ENCODE results near the gene RINT1.
"Not testable (repeated sequence)": the region's sequence is repeated elsewhere in the genome, so short reads cannot be mapped to it uniquely, and the experiment has no call there.

Gene RINT1

GRCh38 chr7:105531792-105532671 is at the start of gene RINT1:
TSS of gene RINT1 (plus strand) at chr7:105532201. CDS start at chr7:105532316, 115 bp downstream.
- peak; percentile 94 to 97 (median 95) for DNase-seq

- DNase-seq = peak in 1 of 3 experiments; percentile 13
Observed at GRCh38 chr7:105487579-105488571, 44.1 kb upstream of the RINT1 start.

GRCh38 chr7:105489409-105489808 is 42.6 kb upstream of the RINT1 start:
- DNase-seq = no peak

GRCh38 chr7:105493196-105493922 is 38.6 kb upstream of the RINT1 start:
- no peak for DNase-seq

GRCh38 chr7:105493923-105494315 is 38.1 kb upstream of the RINT1 start:
- no peak for DNase-seq

GRCh38 chr7:105496521-105496920 is 35.5 kb upstream of the RINT1 start:
- DNase-seq = no peak

GRCh38 chr7:105497016-105497415 is 35.0 kb upstream of the RINT1 start:
- no peak for DNase-seq

- DNase-seq = no peak
Observed at GRCh38 chr7:105502173-105502572, 29.8 kb upstream of the RINT1 start.

- DNase-seq = no peak
Observed at GRCh38 chr7:105512415-105512814, 19.6 kb upstream of the RINT1 start.

- no peak for DNase-seq
Observed at GRCh38 chr7:105512926-105513526, 19.0 kb upstream of the RINT1 start.

- not testable (repeated sequence) for DNase-seq
Observed at GRCh38 chr7:105515610-105516009, 16.4 kb upstream of the RINT1 start.

GRCh38 chr7:105519353-105519752 is 12.6 kb upstream of the RINT1 start:
- no peak for DNase-seq

GRCh38 chr7:105520620-105521019 is 11.4 kb upstream of the RINT1 start:
- DNase-seq = not testable (repeated sequence)

GRCh38 chr7:105521027-105521716 is 10.8 kb upstream of the RINT1 start:
- peak; percentile 92 to 95 (median 94) for DNase-seq

GRCh38 chr7:105521717-105522463 is 10.1 kb upstream of the RINT1 start, which contains the start of gene PUS7:
TSS of gene PUS7 (minus strand) at chr7:105522271. CDS start at chr7:105508512, 13,759 bp downstream.
- DNase-seq = peak; percentile 95 to 99 (median 97)

- not testable (repeated sequence) for DNase-seq
Observed at GRCh38 chr7:105524423-105524822, 7.6 kb upstream of the RINT1 start.

- DNase-seq = no peak
Observed at GRCh38 chr7:105524840-105525239, 7.2 kb upstream of the RINT1 start.

GRCh38 chr7:105527737-105528136 is 4.3 kb upstream of the RINT1 start:
- not testable (repeated sequence) for DNase-seq

- DNase-seq = no peak
Observed at GRCh38 chr7:105530126-105530525, 1.9 kb upstream of the RINT1 start.

- no peak for DNase-seq
Observed at GRCh38 chr7:105530546-105530945, 1.5 kb upstream of the RINT1 start.

Data from NCI-H1417 (cell line).